Measurements from ENCODE around the gene VWA1. TPM values are rescaled to one million over a fixed set of nuclear protein-coding genes. Genes with fewer than 3 reads are reported as not detected.
"Not testable (repeated sequence)": the region's sequence is repeated elsewhere in the genome, so short reads cannot be mapped to it uniquely, and the experiment has no call there.

Gene VWA1
- total and polyA plus RNA-seq, 2 of the 4 experiments (the other 2 are of a cell fraction): 1.1 to 6.1 TPM

DNA sequence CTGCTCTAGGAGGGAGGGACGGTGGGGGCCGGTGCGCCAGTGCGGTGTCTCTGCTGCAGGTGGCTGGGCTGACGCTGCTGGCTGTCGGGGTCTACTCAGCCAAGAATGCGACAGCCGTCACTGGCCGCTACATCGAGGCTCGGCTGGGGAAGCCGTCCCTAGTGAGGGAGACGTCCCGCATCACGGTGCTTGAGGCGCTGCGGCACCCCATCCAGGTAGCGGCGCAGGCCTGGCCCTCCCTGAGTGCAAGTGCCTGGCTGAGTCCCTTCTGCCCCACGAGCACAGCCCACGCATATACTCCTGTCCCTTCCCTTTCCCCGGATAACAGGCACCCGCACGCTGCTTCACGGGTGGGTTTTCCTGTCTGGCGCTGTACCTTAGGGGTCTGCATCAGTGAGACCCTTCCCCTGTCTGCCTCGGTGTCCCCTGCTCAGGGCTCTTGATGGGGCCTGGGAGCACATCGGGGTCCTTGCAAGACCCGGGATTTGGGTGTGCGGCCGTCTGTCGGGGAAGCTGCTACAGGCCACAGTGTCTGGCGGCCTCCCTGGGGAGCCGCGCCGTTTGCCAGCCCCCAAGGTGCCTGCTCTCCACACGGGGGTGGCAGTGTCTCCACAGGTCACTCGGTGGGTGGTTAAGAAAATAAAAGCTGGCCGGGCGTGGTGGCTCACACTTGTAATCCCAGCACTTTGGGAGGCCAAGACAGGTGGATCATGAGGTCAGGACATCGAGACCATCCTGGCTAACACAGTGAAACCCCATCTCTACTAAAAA lies 19.0 kb downstream of the VWA1 start:
- H4K5ac ChIP-seq (ENCODE audit: low read depth, low read length); H3K23ac ChIP-seq (ENCODE audit: low read depth, low read length); H2AK9ac ChIP-seq (replicated peaks; ENCODE audit: low read depth, low read length, poor library complexity); H3K4me2 ChIP-seq (ENCODE audit: low read depth, low read length); POLR2A ChIA-PET (ENCODE audit: unreplicated experiment); H3K9me3 ChIP-seq (ENCODE audit: control insufficient read depth, insufficient read depth, low read length); H3K56ac ChIP-seq (ENCODE audit: extremely low read depth, insufficient read depth, low read length); ATAC-seq (ENCODE audit: low read depth); H3K9ac ChIP-seq (ENCODE audit: low read depth, low read length); H2AFZ ChIP-seq (replicated peaks; ENCODE audit: low read length, poor library complexity); H3K27me3 ChIP-seq (ENCODE audit: control insufficient read depth, insufficient read depth, low read length); H4K91ac ChIP-seq (ENCODE audit: insufficient read depth, low read depth, low read length); H3K14ac ChIP-seq (replicated peaks; ENCODE audit: low read depth, low read length); H3K27ac ChIP-seq (ENCODE audit: insufficient read depth, low read length); H3K4me3 ChIP-seq (ENCODE audit: insufficient read depth, low read depth, low read length); BruUV-seq (replicated peaks); H3K9me1 ChIP-seq (ENCODE audit: insufficient read depth, low read length); dilution Hi-C loops (cut with HindIII; ENCODE audit: low sequenced_read_pairs, unreplicated experiment); H2AK5ac ChIP-seq (ENCODE audit: low read depth, low read length); in situ Hi-C loops (cut with MboI; ENCODE audit: low sequenced_read_pairs); H2BK15ac ChIP-seq (ENCODE audit: low read depth, low read length); H3K18ac ChIP-seq (ENCODE audit: low read depth, low read length); H3K36me3 ChIP-seq (ENCODE audit: control insufficient read depth, insufficient read depth, low read length); H4K8ac ChIP-seq (ENCODE audit: low read depth in 2 of 2, low read length in 2 of 2); H3K79me1 ChIP-seq (ENCODE audit: low read depth in 1 of 2, low read length in 2 of 2); H2BK5ac ChIP-seq (ENCODE audit: low read depth, low read length, poor library complexity, severe bottlenecking); H4K20me1 ChIP-seq (ENCODE audit: insufficient read depth, low read length); H3K4me1 ChIP-seq (ENCODE audit: control insufficient read depth, insufficient read depth, low read length); DNase-seq; H3K4ac ChIP-seq (ENCODE audit: low read depth, low read length); H2BK120ac ChIP-seq (ENCODE audit: low read depth, low read length); intact Hi-C loops (cut with micrococcal nuclease); H2BK20ac ChIP-seq (ENCODE audit: low read depth, low read length); CTCF ChIA-PET: not testable (repeated sequence)
- WGBS, 2 experiments (ENCODE audit: extremely low coverage in 2 of 2, insufficient read length in 1 of 2): no CpG with 5 or more reads among the region's 41 CpGs

Data from IMR-90 (cell line).